Heart left ventricle (tissue), 13 donors: ENCODE measurements around the gene HEMK1.

Experiments used
- CTCF ChIP-seq, 12 donors: fragments of 200-600 bp; sonication (generic) in 4 of 12; IDR thresholded peaks; one replicate each; pipeline versions ENCODE4 v1.5.0 to v1.8.0; 2018 to 2022; ENCODE audit warnings: antibody characterized with exemption in 12 of 12, mild to moderate bottlenecking in 5 of 12
- POLR2A ChIP-seq, 2 donors: fragments of 450-650 bp; IDR thresholded peaks; one replicate each; pipeline ENCODE4 v1.6.1; 2017; ENCODE audit warnings: antibody characterized with exemption in 2 of 2, mild to moderate bottlenecking in 2 of 2, moderate library complexity in 2 of 2
- donor health status: ischemic (EF 13 %, LVEDD 7.1; RV severe dilation, severe dysfunction).
- donor health status: DM: no; HTN: yes; CAD: no.
- donor health status: DM: no; HTN: no; CAD: no.
- donor health status: ischemic (EF 25% LVEDD 6.9; RV normal size, moderate dysfunction).
- donor health status: ischemic (EF 25% LVEDD 5.7; RV mildly dilated, moderate dysfunction).
- donor health status: ischemic (EF 35%, LVEDD 5.7; RV mildly dilated, moderate dysfunction).
- donor health status: nonischemic (EF 11% LVEDD 7.7; RV severe dilation, severe dysfunction).
- donor health status: DM: yes; HTN: yes; CAD: no.
- donor health status: PGD.
- donor health status: ischemic (EF 29% LVEDD 5.4; RV normal size, mild dysfunction).
- donor health status: nonischemic (EF 23%, LVEDD 6.1; RV moderate dilation, normal function).

DNA sequence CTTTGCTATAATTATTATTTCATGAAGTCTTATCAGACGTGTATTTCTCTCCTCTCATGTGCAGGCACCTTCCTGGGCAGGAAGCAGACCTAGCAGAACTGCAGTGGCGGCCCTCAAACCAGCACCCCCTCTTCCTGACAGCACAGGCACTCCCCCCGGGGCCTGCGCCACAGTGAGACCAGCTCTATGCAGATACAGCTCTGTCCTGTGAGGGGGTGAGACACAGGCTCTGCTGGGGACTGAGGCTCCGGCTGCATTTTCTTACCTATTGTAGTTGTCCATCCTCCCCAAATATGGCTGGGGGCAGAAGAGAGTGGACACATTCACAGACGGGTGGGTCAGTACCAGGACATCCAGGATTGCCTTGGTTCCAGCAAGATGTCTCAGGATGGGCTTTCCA, 37.3 kb downstream of the HEMK1 start:
- TF ChIP-seq POLR2A (IDR thresholded peaks at IDR 0.05) (no peak), CTCF (IDR thresholded peaks at IDR 0.05) (no peak)
